GM19025 (cell line): ENCODE measurements around the gene LINC01488.

ENCODE experiments used
- ATAC-seq: cut with Tn5 transposase; IDR thresholded peaks from one replicate; pipeline ENCODE4 v1.9.1; 2021; ENCODE audit warnings: mild to moderate bottlenecking, low read depth, moderate library complexity; ENCODE audit not compliant: unreplicated experiment

Gene LINC01488

GRCh38 chr11:69521457-69521856 is 40.0 kb downstream of the LINC01488 start:
- no peak for ATAC-seq

DNA sequence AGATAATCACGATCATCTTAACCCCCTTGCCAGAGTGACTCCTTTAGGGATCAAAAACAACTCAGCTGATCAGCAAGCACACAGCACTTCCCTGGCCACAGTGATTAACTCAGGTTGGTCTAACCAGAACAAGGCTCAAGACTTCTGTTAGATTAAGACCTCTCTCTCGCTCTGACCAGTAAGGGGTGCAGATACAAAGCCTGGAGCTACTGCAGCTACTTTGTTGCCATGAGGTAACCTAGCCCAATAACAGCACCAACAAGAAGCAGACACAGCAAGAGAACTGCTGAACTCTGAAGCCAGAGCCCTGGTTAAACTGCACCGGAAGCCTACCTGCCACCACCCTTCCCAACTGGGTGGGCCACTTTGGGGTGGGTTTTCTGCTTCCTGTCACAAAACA is 42.0 kb downstream of the LINC01488 start:
- ATAC-seq, result no peak

DNA sequence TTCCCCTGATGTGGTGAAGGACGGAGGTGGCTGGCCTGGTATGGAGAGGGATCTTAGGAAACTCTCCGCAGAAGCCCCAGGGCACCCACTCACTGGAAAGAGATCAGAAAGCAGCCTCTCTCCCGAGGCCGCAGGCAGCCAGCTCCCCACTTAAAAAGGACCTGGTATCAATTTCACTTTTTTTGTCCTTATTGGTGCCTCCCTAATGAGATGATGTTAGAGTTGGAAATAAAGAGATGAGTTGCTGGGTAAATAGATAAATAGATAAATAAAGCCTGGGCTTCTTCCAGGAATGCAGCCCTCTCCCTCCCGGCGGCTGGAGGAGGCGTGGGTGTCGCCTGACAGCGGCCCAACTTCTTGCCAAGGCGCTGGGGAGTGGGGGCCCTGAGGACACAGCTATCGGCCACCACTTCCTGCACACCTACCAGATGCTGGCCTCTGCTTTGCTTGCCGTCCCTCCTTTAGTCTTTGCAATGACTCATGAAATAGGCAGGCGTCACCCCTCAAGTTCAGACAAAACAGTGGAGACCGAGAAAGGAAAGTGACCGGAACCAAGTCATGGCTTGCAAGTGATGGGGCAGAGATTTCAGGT is 42.9 kb downstream of the LINC01488 start:
- no peak for ATAC-seq

DNA sequence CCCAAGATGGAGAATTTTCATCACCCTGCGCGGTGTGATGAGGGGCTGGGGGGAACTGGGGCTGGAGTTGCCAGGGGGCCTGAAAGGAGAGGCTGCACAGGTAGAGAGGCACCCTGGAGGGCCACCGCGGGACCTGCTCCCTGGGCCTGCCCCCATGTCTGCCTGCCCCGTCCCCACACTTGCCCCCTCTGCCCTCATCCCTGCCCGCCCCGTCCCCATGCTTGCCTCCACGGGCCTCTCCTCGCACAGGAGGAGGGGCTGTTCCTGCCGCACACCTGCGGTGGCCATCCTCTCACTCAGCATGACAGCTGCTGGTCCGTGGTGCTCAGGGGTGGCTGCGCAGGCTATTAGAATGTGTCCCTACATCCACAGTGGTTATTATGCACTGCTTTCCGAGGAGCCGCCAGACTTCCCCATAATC is 43.5 kb downstream of the LINC01488 start:
- no peak for ATAC-seq

DNA sequence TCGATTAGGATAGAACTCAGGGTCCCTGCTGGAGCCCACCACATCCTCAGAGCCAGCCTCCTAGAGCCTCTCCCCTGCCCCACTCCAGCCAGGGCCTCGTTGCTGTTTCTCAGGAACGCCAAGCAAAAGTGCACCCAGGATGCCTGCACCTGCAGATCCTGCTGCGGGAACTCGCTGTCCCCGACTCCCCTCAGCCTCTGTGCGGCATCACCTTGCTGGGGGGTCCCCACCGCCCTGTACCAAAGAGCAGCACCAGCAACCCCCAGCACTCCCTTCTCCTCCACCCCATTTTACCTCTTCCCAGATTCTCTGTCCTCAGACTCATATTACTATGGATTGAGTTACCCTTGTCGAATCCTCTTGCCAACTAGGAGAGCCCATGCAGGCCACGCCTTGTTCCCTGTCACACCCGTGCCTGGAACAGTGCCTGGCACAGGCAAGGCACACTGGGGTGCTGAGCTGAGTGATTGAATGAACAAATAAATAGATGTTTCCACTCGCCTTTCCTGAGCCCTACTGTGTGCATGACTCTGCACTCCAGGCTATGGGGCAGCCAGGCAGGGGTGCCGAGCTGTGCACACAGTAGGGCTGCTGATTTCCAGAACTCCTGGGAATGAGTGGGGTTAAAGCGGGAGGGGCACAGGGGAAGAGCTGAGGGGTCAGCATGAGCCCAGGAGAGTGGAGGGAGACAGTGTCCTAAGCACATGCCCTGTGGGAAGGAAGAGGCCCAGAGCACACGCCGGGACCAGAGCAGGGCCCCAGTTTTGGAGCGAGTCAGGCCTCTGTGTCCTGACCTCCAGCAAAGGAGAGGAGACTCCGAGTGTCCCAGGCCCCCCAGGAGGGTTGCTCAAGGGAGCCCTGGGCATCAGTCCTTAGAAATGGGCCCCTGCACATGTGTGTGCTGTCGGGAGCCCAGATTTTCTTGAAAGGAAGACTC is 44.3 kb downstream of the LINC01488 start:
- ATAC-seq, result no peak

- no peak for ATAC-seq
Measured at GRCh38 chr11:69526453-69526810, 45.0 kb downstream of the LINC01488 start.

DNA sequence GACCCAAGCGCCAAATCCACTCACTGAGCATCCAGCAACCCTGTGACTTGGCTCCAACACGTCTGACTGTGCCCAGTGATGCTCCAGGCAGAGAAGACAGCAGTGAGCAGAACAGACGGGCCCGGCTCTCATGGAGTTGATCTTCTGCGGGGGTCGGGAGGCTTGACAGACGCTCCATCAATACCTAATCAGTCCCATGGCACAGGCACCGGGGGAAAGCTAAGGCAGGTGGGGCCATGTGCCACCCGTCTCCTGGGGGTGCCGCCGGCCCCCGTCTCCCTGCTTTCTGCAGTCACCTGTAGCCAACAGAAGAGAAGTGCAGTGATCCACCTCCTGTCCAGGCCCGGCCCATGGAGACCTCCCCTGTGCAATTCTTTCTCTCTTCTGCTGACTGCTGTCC is 47.5 kb downstream of the LINC01488 start:
- no peak for ATAC-seq

DNA sequence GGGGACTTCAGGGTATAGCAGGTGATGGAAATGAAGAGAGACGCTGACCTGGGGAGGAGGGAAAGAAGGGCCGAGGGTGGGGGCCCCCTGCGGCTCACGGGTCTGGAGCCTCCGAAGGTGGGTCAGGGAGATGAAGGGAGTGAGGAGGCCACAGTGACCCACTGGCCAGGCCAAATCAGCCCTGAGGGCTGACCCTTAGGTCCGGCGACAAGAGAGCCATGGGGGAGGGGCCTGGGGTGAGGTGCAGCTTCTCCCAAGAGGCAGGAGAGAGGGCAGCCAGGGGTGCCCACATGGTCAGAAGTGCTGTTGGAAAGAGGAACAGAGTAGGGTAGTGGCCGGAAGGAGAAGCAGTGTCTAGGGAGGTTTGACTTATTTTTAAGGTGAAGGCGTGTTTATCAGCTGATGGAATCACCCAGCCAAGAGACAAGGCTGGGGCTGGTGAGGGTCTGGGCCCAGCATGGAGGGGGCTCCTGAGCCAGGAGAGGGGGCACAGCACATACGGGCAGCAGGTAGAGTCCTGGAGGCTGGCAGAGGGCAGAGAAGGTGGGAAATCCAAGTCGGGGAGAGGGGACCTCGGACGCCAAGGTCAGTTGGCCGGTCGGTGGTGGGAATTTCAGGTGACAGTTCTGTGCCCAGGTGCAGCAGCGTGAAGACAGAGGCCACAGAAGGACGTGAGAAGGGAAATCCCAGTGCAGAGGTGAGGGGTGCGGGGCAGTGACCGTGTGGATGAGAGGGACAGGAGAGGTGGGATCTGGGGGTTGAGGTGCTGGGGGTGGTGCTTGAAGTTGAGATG is 49.0 kb downstream of the LINC01488 start:
- ATAC-seq, result no peak

GRCh38 chr11:69531071-69531716 is 49.7 kb downstream of the LINC01488 start:
- no peak for ATAC-seq

GRCh38 chr11:69531717-69532088 is 50.2 kb downstream of the LINC01488 start:
- no peak for ATAC-seq

GRCh38 chr11:69533296-69534165 is 52.1 kb downstream of the LINC01488 start:
- no peak for ATAC-seq

DNA sequence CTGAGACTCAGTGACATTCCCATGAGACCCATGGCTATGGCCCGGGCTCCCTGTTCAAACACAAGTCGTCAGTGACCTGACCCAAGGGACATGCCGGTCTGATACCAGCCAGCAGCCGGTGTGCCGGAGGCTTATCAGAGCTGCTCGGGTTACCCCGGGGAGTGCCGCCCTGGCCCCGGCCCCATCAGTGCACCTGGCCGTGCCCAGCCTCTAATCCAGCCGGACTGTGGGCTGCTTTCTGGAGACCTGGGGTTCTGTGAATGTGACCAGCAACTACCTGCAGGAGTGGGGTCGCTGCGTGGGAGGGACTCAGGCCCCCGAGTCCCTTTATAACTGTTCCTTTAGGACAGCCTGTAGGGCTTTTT is 52.7 kb downstream of the LINC01488 start:
- no peak for ATAC-seq

DNA sequence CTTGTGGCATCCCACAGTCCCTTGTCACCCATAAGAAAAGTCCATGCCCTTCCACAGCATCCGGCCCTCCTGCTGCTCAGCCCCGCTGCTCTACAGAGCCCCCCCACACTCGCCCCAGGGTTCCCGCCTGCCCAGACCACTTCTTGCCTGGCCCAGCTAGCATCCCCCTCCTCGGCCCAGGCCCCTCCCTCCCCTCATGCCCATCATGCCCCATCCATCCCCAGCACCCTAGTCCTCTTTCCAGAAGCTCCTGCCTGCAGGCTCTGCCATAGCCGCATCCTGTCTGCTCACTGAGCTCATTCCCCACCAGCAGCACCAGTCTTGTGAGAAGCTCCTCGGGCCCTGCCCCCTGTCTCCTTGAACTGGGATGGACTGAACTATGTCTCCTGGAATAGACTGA is 54.4 kb downstream of the LINC01488 start:
- ATAC-seq, result no peak

DNA sequence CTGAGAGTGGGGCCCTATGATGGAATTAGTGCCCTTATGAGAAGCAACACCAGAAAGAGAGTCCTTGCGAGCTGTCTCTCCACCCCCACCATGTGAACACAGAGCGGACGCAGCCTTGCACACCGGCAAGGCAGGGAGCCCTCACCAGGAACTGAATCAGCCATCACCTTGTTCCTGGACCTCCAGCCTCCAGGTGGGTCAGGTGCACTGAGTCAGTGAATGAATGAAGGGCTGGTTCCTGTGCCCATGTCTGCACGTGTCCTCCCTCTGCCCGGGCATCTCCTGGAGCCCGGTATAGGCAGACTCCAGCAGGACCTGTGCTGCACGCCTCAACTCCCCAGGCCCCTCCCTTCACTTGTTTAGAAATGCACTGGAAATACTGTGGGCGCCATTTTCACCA is 54.9 kb downstream of the LINC01488 start:
- no peak for ATAC-seq

DNA sequence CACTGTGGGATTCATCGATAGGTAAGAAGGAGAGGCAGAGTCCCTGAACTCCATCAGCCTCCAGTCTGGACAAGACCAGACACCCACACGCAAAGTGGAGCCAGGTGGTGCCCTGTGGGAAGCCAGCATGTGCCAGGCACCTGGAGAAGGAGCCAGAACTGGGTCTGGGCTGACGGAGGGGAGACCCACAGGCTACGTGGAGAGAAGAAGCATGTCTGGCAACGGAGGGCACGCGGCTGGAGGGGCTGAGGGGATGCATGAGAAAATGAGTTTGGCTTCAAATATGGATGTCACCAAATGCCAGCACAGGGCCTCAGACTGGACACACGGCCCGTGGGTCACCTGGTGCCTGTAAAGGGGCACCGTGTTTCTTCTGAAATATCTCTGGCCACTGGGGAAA is 55.7 kb downstream of the LINC01488 start:
- no peak for ATAC-seq

GRCh38 chr11:69537855-69538640 is 56.6 kb downstream of the LINC01488 start:
- ATAC-seq, result no peak

- no peak for ATAC-seq
Measured at GRCh38 chr11:69538854-69539253, 57.4 kb downstream of the LINC01488 start.

DNA sequence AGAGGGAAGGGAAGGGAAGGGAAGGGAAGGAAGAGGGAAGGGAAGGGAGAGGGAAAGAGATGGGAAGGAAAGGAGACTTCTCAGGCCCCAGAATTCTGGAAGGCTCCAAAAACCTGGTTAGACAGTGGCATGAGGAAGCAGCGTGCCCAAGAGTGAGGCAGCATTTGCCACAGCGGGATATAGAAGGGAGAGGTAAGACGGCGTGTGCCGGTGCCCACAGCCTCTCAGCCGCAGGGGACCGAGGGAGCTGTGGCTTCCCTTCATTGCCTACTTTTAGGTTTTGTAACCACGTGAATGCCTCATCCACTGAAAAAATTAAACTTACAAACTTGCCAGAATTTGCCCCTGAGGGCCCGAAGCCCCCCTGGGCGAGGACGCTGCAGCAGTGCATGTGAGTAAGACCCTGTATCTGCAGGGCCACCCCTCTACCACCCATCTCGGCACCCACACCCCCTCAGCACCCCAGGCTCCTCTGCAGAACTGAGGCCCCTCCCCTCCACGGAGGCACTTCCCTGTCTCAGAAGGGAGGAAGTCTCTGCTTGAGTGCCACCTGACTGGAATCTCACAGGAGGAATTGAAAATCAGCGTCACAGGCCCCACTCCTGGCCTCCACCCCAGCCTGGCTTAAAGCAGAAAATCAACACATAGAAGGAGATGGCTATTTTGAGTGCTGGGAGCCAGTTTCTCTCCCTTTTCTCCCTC is 58.1 kb downstream of the LINC01488 start:
- no peak for ATAC-seq
